ENCODE measurements around the gene AFAP1L2.

AFAP1L2 gene

GRCh38 chr10:114412907-114413797 is 8.8 kb upstream of the AFAP1L2 start:
- DNase-seq (ENCODE audit: low read depth in 2 of 2), result no peak

- no peak for DNase-seq (ENCODE audit: low read depth in 2 of 2)
Observed at GRCh38 chr10:114408968-114409444, 4.7 kb upstream of the AFAP1L2 start.

GRCh38 chr10:114408112-114408967 is 4.0 kb upstream of the AFAP1L2 start:
- DNase-seq (ENCODE audit: low read depth in 2 of 2), result no peak

- DNase-seq (ENCODE audit: low read depth in 2 of 2), result no peak
Observed at GRCh38 chr10:114406455-114406854, 2.2 kb upstream of the AFAP1L2 start.

- no peak for DNase-seq (ENCODE audit: low read depth in 2 of 2)
Observed at GRCh38 chr10:114405011-114405350, 679 bp upstream of the AFAP1L2 start.

GRCh38 chr10:114403541-114404161 is 651 bp downstream of the AFAP1L2 start:
- DNase-seq (ENCODE audit: low read depth in 2 of 2), result no peak

- no peak for DNase-seq (ENCODE audit: low read depth in 2 of 2)
Observed at GRCh38 chr10:114402871-114403540, 1.3 kb downstream of the AFAP1L2 start.

- DNase-seq (ENCODE audit: low read depth in 2 of 2), result no peak
Observed at GRCh38 chr10:114402233-114402632, 2.1 kb downstream of the AFAP1L2 start.

GRCh38 chr10:114401195-114401791 is 3.0 kb downstream of the AFAP1L2 start:
- DNase-seq (ENCODE audit: low read depth in 2 of 2), result no peak

- DNase-seq (ENCODE audit: low read depth in 2 of 2), result no peak
Observed at GRCh38 chr10:114400091-114400490, 4.2 kb downstream of the AFAP1L2 start.

- DNase-seq (ENCODE audit: low read depth in 2 of 2), result no peak
Observed at GRCh38 chr10:114399576-114399975, 4.7 kb downstream of the AFAP1L2 start.

GRCh38 chr10:114398587-114399331 is 5.5 kb downstream of the AFAP1L2 start:
- DNase-seq (ENCODE audit: low read depth in 2 of 2), result no peak

GRCh38 chr10:114397651-114398145 is 6.6 kb downstream of the AFAP1L2 start:
- DNase-seq (ENCODE audit: low read depth in 2 of 2), result no peak

GRCh38 chr10:114396464-114396863 is 7.8 kb downstream of the AFAP1L2 start:
- no peak for DNase-seq (ENCODE audit: low read depth in 2 of 2)

- no peak for DNase-seq (ENCODE audit: low read depth in 2 of 2)
Observed at GRCh38 chr10:114395366-114396022, 8.8 kb downstream of the AFAP1L2 start.

GRCh38 chr10:114394531-114394930 is 9.8 kb downstream of the AFAP1L2 start:
- DNase-seq (ENCODE audit: low read depth in 2 of 2), result no peak

GRCh38 chr10:114393886-114394285 is 10.4 kb downstream of the AFAP1L2 start:
- no peak for DNase-seq (ENCODE audit: low read depth in 2 of 2)

GRCh38 chr10:114393482-114393881 is 10.8 kb downstream of the AFAP1L2 start:
- no peak for DNase-seq (ENCODE audit: low read depth in 2 of 2)

GRCh38 chr10:114392112-114392835 is 12.0 kb downstream of the AFAP1L2 start:
- DNase-seq (ENCODE audit: low read depth in 2 of 2), result no peak

Data from stimulated activated CD4-positive, alpha-beta T cell treated with anti-CD3 and anti-CD28 coated beads, Interleukin-4, amount 100 ng/mL, for 48 hours (primary cell).